HG03135 (cell line): ENCODE data around the gene NR1D1.
A peak's percentile ranks its signal among the peaks of the same experiment; 100 is the strongest.

Experiments
- ATAC-seq: cut with Tn5 transposase; IDR thresholded peaks from one replicate; pipeline ENCODE4 v1.9.1; 2021; ENCODE audit warnings: mild to moderate bottlenecking, moderate library complexity; ENCODE audit not compliant: unreplicated experiment

The NR1D1 gene

GRCh38 chr17:40111221-40112128 lies 11.1 kb upstream of the NR1D1 start:
- ATAC-seq: peak; percentile 47

GRCh38 chr17:40110026-40110845 lies 9.8 kb upstream of the NR1D1 start:
- no peak for ATAC-seq

- ATAC-seq: no peak
These were observed 8.8 kb upstream of the NR1D1 start for GRCh38 chr17:40108970-40109824.

- ATAC-seq: no peak
These were observed 7.3 kb upstream of the NR1D1 start for GRCh38 chr17:40107522-40108174.

- no peak for ATAC-seq
These were observed 6.6 kb upstream of the NR1D1 start for GRCh38 chr17:40106760-40107521.

- ATAC-seq: no peak
These were observed 5.7 kb upstream of the NR1D1 start for GRCh38 chr17:40105861-40106759.

- no peak for ATAC-seq
These were observed 4.5 kb upstream of the NR1D1 start for GRCh38 chr17:40104594-40105486.

- no peak for ATAC-seq
These were observed 3.3 kb upstream of the NR1D1 start for GRCh38 chr17:40103688-40104087.

GRCh38 chr17:40103071-40103661 lies 2.8 kb upstream of the NR1D1 start:
- no peak for ATAC-seq

GRCh38 chr17:40101367-40102210 lies 1.2 kb upstream of the NR1D1 start:
- no peak for ATAC-seq

GRCh38 chr17:40100669-40101366 lies 429 bp upstream of the NR1D1 start:
- ATAC-seq: no peak

- ATAC-seq: no peak
These were observed 570 bp downstream of the NR1D1 start for GRCh38 chr17:40099619-40100418.

GRCh38 chr17:40098846-40099618 lies 1.4 kb downstream of the NR1D1 start:
- ATAC-seq: peak; percentile 56
